Sigmoid colon (tissue), 7 donors: Measurements from ENCODE around the gene SORCS2. TPM values are rescaled to one million over a fixed set of nuclear protein-coding genes. Genes with fewer than 3 reads are reported as not detected.

ENCODE experiments used
- DNase-seq: peaks from one replicate; pipeline ENCODE4 v3.0.0-alpha.2; 2019
- H3K27ac ChIP-seq, 4 donors: fragments of 200-600 bp; sonication (generic); one replicate each; pipeline ENCODE4 v1.5.1; 2016 to 2019; ENCODE audit warnings: mild to moderate bottlenecking in 1 of 4
- H3K27me3 ChIP-seq, 3 donors: fragments of 200-600 bp; sonication (generic); one replicate each; pipeline ENCODE4 v1.5.1; 2019; ENCODE audit warnings: mild to moderate bottlenecking in 1 of 3
- H3K36me3 ChIP-seq, 4 donors: fragments of 200-600 bp; sonication (generic); one replicate each; pipeline ENCODE4 v1.5.1; 2016 to 2019
- H3K4me1 ChIP-seq, 4 donors: fragments of 200-600 bp; sonication (generic); one replicate each; pipeline ENCODE4 v1.5.1; 2017 to 2019
- H3K4me3 ChIP-seq, 4 donors: fragments of 200-600 bp; sonication (generic); one replicate each; pipeline ENCODE4 v1.5.1; 2017 to 2019; ENCODE audit warnings: mild to moderate bottlenecking in 2 of 4, moderate library complexity in 1 of 4
- H3K9me3 ChIP-seq, 4 donors: fragments of 200-600 bp in 3 of 4; sonication (generic) in 3 of 4; one replicate each; pipeline versions ENCODE4 v1.5.1 to v1.6.1; 2013 to 2019
- CTCF ChIP-seq, 4 experiments: fragments of 450-650 bp in 3 of 4; fragments of 200-600 bp in 1 of 4; IDR thresholded peaks; one replicate each; pipeline ENCODE4 v1.5.1; 2016 to 2019; ENCODE audit warnings: antibody characterized with exemption in 4 of 4, mild to moderate bottlenecking in 3 of 4, moderate library complexity in 2 of 4
- EP300 ChIP-seq, 4 donors: sonication (generic); formaldehyde crosslinking; IDR thresholded peaks; one replicate each; pipeline ENCODE4 v1.6.1; 2017; ENCODE audit warnings: antibody characterized with exemption in 4 of 4
- POLR2A ChIP-seq, 2 donors: fragments of 450-650 bp; IDR thresholded peaks; one replicate each; pipeline ENCODE4 v1.6.1; 2016; ENCODE audit warnings: antibody characterized with exemption in 2 of 2, mild to moderate bottlenecking in 2 of 2, moderate library complexity in 2 of 2
- POLR2AphosphoS5 ChIP-seq, 4 donors: sonication (generic); formaldehyde crosslinking; IDR thresholded peaks; one replicate each; pipeline ENCODE4 v1.6.1; 2017; ENCODE audit warnings: antibody characterized with exemption in 4 of 4
- WGBS, 2 donors: extraction: QIAGEN DNeasy Blood & Tissue Kit; methylation state at CpG; one replicate each; pipeline ENCODE4 v1.1.7; 2013; 5-methylcytosine and 5-hydroxymethylcytosine counted together
- intact Hi-C: fragments of 100-400 bp; cut with DNase I; formaldehyde crosslinking; loops from one replicate; pipeline ENCODE4 v1.15.1; 2023
- polyA plus RNA-seq, 3 donors: library from polyadenylated mRNA; stranded (reverse); fragments of 200-250 nt; gene quantifications; one replicate each; pipeline ENCODE4 v1.2.3, GENCODE V29; 2013
- total RNA-seq, 4 donors: library from RNA; depleted of rRNA; stranded (reverse); fragments of >200 nt; gene quantifications; one replicate each; pipeline ENCODE4 v1.1.0, GENCODE V29; 2016
- donor health status: healthy with polysubstance abuse.
- donor health status: Bipolar disorder and iron deficiency.
- donor health status: healthy.

SORCS2 gene
- total and polyA plus RNA-seq, 7 donors: 1.8 to 6.4 (median 3.9) TPM; not detected in 2

GRCh38 chr4:7746351-7747061 lies 554.2 kb downstream of the SORCS2 start:
- Histone ChIP-seq H3K9me3 (no peaks in the 10 kb centered on the region), H3K4me1 (peaks cover 0 to 34% (median 24%) of the 10 kb centered on the region in 4 donors), H3K4me3 (no peak overlapping the region), H3K27ac (no peak overlapping the region), H3K27me3 (no peaks in the 10 kb centered on the region), H3K36me3 (no peaks in the 10 kb centered on the region)
- intact Hi-C loops: no loop called here
- TF ChIP-seq POLR2A (IDR thresholded peaks at IDR 0.05) (no peak), EP300 (IDR thresholded peaks at IDR 0.05) (no peak), CTCF (IDR thresholded peaks at IDR 0.05) (no peak), POLR2AphosphoS5 (IDR thresholded peaks at IDR 0.05) (no peak)
- WGBS, 2 donors: 93 to 94% methylated on average over 20 of the region's 20 CpGs
- DNase-seq: no peak

- 88 to 93% methylated on average over 7 of the region's 7 CpGs for WGBS, 2 donors
- no peak overlapping the region for H3K4me3 ChIP-seq
- peaks cover 0 to 34% (median 24%) of the 10 kb centered on the region in 4 donors for H3K4me1 ChIP-seq
- H3K27me3 ChIP-seq: no peaks in the 10 kb centered on the region
- H3K27ac ChIP-seq: no peak overlapping the region
- no peaks in the 10 kb centered on the region for H3K9me3 ChIP-seq
- TF ChIP-seq POLR2A (IDR thresholded peaks at IDR 0.05): no peak
- no peak for TF ChIP-seq EP300 (IDR thresholded peaks at IDR 0.05)
- DNase-seq: no peak
- intact Hi-C loops: no loop called here
- no peaks in the 10 kb centered on the region for H3K36me3 ChIP-seq
Measured at GRCh38 chr4:7747062-7747385, 554.7 kb downstream of the SORCS2 start.

- WGBS, 2 donors: 93 to 94% methylated on average over 11 of the region's 11 CpGs
- Histone ChIP-seq H3K9me3 (no peaks in the 10 kb centered on the region), H3K27ac (no peak overlapping the region), H3K27me3 (no peaks in the 10 kb centered on the region), H3K36me3 (no peaks in the 10 kb centered on the region), H3K4me3 (no peak overlapping the region), H3K4me1 (peaks cover 0 to 34% (median 24%) of the 10 kb centered on the region in 4 donors)
- TF ChIP-seq POLR2A (IDR thresholded peaks at IDR 0.05) (no peak), CTCF (IDR thresholded peaks at IDR 0.05) (no peak)
- intact Hi-C loops: no loop called here
- no peak for DNase-seq
Measured at GRCh38 chr4:7747566-7747965, 555.2 kb downstream of the SORCS2 start.

- no peak for DNase-seq
- intact Hi-C loops: no loop called here
- 69 to 79% methylated on average over 6 of the region's 6 CpGs for WGBS, 2 donors
Measured at GRCh38 chr4:7750523-7750922, 558.2 kb downstream of the SORCS2 start.

GRCh38 chr4:7750972-7751371 lies 558.6 kb downstream of the SORCS2 start:
- intact Hi-C loops: no loop called here
- Histone ChIP-seq H3K9me3 (no peaks in the 10 kb centered on the region), H3K4me1 (peaks cover 0 to 25% (median 14%) of the 10 kb centered on the region in 4 donors), H3K27ac (peak overlapping the region in 1 of 4 donors; percentile 45), H3K27me3 (no peaks in the 10 kb centered on the region), H3K36me3 (no peaks in the 10 kb centered on the region), H3K4me3 (no peak overlapping the region)
- TF ChIP-seq CTCF (IDR thresholded peaks at IDR 0.05): no peak
- no peak for TF ChIP-seq POLR2AphosphoS5 (IDR thresholded peaks at IDR 0.05)
- TF ChIP-seq EP300 (IDR thresholded peaks at IDR 0.05): no peak
- no peak for TF ChIP-seq POLR2A (IDR thresholded peaks at IDR 0.05)
- no peak for DNase-seq

More at GRCh38 chr4:7750523-7750922, 558.2 kb downstream of the SORCS2 start:
- Histone ChIP-seq H3K36me3 (no peaks in the 10 kb centered on the region), H3K4me3 (no peak overlapping the region), H3K27ac (peak overlapping the region in 2 of 4 donors; percentile 22 to 45), H3K9me3 (no peaks in the 10 kb centered on the region), H3K27me3 (no peaks in the 10 kb centered on the region), H3K4me1 (peaks cover 0 to 21% (median 14%) of the 10 kb centered on the region in 4 donors)
- TF ChIP-seq POLR2AphosphoS5 (IDR thresholded peaks at IDR 0.05) (no peak), EP300 (IDR thresholded peaks at IDR 0.05) (no peak), CTCF (IDR thresholded peaks at IDR 0.05) (no peak), POLR2A (IDR thresholded peaks at IDR 0.05) (no peak)
